Left ventricle myocardium inferior (tissue), 1 donor: Measurements from ENCODE around the gene EHMT1. TPM values are rescaled to one million over a fixed set of nuclear protein-coding genes. Genes with fewer than 3 reads are reported as not detected.

ENCODE experiments used
- DNase-seq: peaks from one replicate; pipeline ENCODE4 v3.0.0-alpha.2; 2020
- H3K27ac ChIP-seq: fragments of 200-600 bp; replicated peaks from 2 replicates; pipeline ENCODE4 v1.8.0; 2021
- H3K27me3 ChIP-seq: fragments of 200-600 bp; 2 replicates; pipeline ENCODE4 v1.8.0; 2021; ENCODE audit warnings: low read depth
- H3K36me3 ChIP-seq: fragments of 200-600 bp; 2 replicates; pipeline ENCODE4 v1.8.0; 2021
- H3K4me1 ChIP-seq: fragments of 200-600 bp; 2 replicates; pipeline ENCODE4 v1.8.0; 2021
- H3K4me3 ChIP-seq: fragments of 200-600 bp; 2 replicates; pipeline ENCODE4 v1.8.0; 2021; ENCODE audit warnings: mild to moderate bottlenecking, moderate library complexity
- H3K9me3 ChIP-seq: fragments of 200-600 bp; replicated peaks from 2 replicates; pipeline ENCODE4 v1.8.0; 2021
- CTCF ChIP-seq: fragments of 200-600 bp; IDR thresholded peaks from 2 replicates; pipeline ENCODE4 v1.8.0; 2021; ENCODE audit warnings: antibody characterized with exemption, mild to moderate bottlenecking, borderline replicate concordance
- intact Hi-C: fragments of 100-400 bp; cut with micrococcal nuclease; formaldehyde crosslinking; loops from one replicate; pipeline ENCODE4 v1.11.0; 2022
- total RNA-seq: library from RNA; stranded (reverse); fragmentation: NEBNext Ultra II Directional; extraction: Animal tissue kit (Norgen Biotek cat#: 25700); gene quantifications from one replicate; pipeline ENCODE4 v1.2.1, GENCODE V29; 2021
- donor health status: DM: no; HTN: yes; CAD: no; lungs with severe emphysema.

Gene EHMT1
- total RNA-seq, 1 donor from 2014 or later, result 31.3 TPM

GRCh38 chr9:137815256-137816255 is 196.8 kb downstream of the EHMT1 start:
- H3K27ac ChIP-seq, result no peak overlapping the region
- H3K36me3 ChIP-seq, result peaks cover 82% of the 10 kb centered on the region
- no peak for DNase-seq
- H3K9me3 ChIP-seq, result no peaks in the 10 kb centered on the region
- H3K27me3 ChIP-seq, result no peaks in the 10 kb centered on the region
- no peak overlapping the region for H3K4me3 ChIP-seq
- H3K4me1 ChIP-seq, result peaks cover 9% of the 10 kb centered on the region
- no peak for TF ChIP-seq CTCF
- intact Hi-C loops, result no loop called here

- intact Hi-C loops, result no loop called here
- H3K4me1 ChIP-seq, result peaks cover 9% of the 10 kb centered on the region
- peaks cover 5% of the 10 kb centered on the region for H3K9me3 ChIP-seq
- H3K36me3 ChIP-seq, result peaks cover 86% of the 10 kb centered on the region
- no peak for TF ChIP-seq CTCF
- H3K27me3 ChIP-seq, result no peaks in the 10 kb centered on the region
- no peak overlapping the region for H3K27ac ChIP-seq
- no peak overlapping the region for H3K4me3 ChIP-seq
- DNase-seq, result no peak
These were observed 197.9 kb downstream of the EHMT1 start for GRCh38 chr9:137816531-137817235.

GRCh38 chr9:137817236-137818200 is 198.7 kb downstream of the EHMT1 start:
- peaks cover 9% of the 10 kb centered on the region for H3K4me1 ChIP-seq
- TF ChIP-seq CTCF, result no peak
- no peaks in the 10 kb centered on the region for H3K27me3 ChIP-seq
- intact Hi-C loops, result no loop called here
- H3K27ac ChIP-seq, result no peak overlapping the region
- peaks cover 10% of the 10 kb centered on the region for H3K9me3 ChIP-seq
- H3K36me3 ChIP-seq, result peaks cover 88% of the 10 kb centered on the region
- H3K4me3 ChIP-seq, result no peak overlapping the region
- DNase-seq, result no peak

- Histone ChIP-seq H3K4me1 (peaks cover 9% of the 10 kb centered on the region), H3K4me3 (no peak overlapping the region), H3K36me3 (peaks cover 85% of the 10 kb centered on the region), H3K9me3 (peaks cover 10% of the 10 kb centered on the region), H3K27me3 (no peaks in the 10 kb centered on the region), H3K27ac (no peak overlapping the region)
- no peak for DNase-seq
- TF ChIP-seq CTCF, result no peak
- intact Hi-C loops, result no loop called here
These were observed 199.5 kb downstream of the EHMT1 start for GRCh38 chr9:137818286-137818685.
